ENCODE results near the gene ANKRD50. TPM values are rescaled to one million over a fixed set of nuclear protein-coding genes. Genes with fewer than 3 reads are reported as not detected.

ANKRD50 gene
- total RNA-seq, 2 experiments from 2014 or later = under 0.01 to 0.08 TPM

DNA sequence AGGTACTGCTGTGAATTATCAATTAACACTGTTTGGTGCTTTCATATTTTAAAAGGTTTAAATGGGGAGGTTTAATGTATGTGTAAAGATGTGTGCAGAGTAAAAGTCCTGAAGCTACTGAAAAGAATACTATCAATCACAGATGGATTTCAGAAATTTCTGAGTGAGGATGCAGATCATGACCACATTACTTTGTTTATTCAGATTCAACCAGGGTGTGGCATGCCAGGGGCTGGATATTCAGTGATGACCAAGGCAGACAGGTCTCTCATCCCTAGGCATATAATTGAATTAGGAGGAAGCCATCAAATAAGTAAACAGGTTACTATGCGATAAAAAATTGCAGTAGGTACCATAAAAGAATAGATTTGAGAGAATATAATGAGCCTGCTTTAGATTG lies 28.0 kb upstream of the ANKRD50 start:
- no peaks in the 10 kb centered on the region for H3K9me3 ChIP-seq (ENCODE audit: low read length)
- no peaks in the 10 kb centered on the region for H3K9me2 ChIP-seq (ENCODE audit: insufficient read depth, low read length)
- no peak overlapping the region for H3K4me2 ChIP-seq (ENCODE audit: low read length)
- intact Hi-C loops (cut with micrococcal nuclease; ENCODE audit: unreplicated experiment) = no loop called here
- no peaks in the 10 kb centered on the region for H3K36me3 ChIP-seq (ENCODE audit: insufficient read depth, low read length)
- no peak for DNase-seq (ENCODE audit: low spot score)
- H2AFZ ChIP-seq (ENCODE audit: low read length) = no peak overlapping the region
- no TSS peak for BruUV-seq (replicated peaks)
- TF ChIP-seq, protein P1, sequence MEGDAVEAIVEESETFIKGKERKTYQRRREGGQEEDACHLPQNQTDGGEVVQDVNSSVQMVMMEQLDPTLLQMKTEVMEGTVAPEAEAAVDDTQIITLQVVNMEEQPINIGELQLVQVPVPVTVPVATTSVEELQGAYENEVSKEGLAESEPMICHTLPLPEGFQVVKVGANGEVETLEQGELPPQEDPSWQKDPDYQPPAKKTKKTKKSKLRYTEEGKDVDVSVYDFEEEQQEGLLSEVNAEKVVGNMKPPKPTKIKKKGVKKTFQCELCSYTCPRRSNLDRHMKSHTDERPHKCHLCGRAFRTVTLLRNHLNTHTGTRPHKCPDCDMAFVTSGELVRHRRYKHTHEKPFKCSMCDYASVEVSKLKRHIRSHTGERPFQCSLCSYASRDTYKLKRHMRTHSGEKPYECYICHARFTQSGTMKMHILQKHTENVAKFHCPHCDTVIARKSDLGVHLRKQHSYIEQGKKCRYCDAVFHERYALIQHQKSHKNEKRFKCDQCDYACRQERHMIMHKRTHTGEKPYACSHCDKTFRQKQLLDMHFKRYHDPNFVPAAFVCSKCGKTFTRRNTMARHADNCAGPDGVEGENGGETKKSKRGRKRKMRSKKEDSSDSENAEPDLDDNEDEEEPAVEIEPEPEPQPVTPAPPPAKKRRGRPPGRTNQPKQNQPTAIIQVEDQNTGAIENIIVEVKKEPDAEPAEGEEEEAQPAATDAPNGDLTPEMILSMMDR (conservative IDR thresholded peaks at IDR 0.05; ENCODE audit: low read length) = no peak
- TF ChIP-seq EZH2phosphoT487 (IDR thresholded peaks at IDR 0.05; ENCODE audit: borderline replicate concordance, low read depth, low read length) = no peak
- H3K27ac ChIP-seq (ENCODE audit: low read depth, low read length, poor library complexity, severe bottlenecking) = no peak overlapping the region
- no peaks in the 10 kb centered on the region for H3K79me2 ChIP-seq (ENCODE audit: insufficient read depth, low read depth, low read length)
- H4K20me1 ChIP-seq (ENCODE audit: insufficient read depth, low read length) = no peaks in the 10 kb centered on the region
- POLR2A ChIA-PET = no interaction called here
- no peaks in the 10 kb centered on the region for H3K4me1 ChIP-seq (ENCODE audit: insufficient read depth, low read length, poor library complexity, severe bottlenecking)
- H3K4me3 ChIP-seq (ENCODE audit: low read depth, low read length, poor library complexity, severe bottlenecking) = no peak overlapping the region
- CTCF ChIA-PET (ENCODE audit: unreplicated experiment) = no interaction called here

DNA sequence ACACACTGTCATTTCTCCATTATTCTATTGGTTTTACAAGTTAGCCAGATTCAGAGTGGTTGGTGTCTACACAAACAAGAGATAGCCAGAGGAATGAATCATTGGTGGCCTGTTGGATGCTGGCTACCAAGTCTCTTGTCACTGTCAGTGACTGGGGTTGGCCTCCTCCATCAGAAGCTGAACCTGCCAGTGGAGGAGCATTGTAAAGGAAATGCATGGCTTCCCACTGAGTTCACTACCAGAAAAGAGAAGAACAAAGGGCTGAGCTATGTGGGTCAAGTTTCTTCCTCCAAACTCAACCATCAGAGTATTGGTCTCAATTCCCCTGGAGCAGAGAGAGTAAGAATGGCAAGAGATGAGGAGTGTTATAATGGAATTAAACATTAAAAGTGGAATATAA lies 26.5 kb upstream of the ANKRD50 start:
- POLR2A ChIA-PET = interaction anchor here (0.7 kb wide), 1 partner anchor 297 kb away, joined by 3 read pairs; no protein-coding TSS in a partner anchor
- intact Hi-C loops (cut with micrococcal nuclease; ENCODE audit: unreplicated experiment) = no loop called here

DNA sequence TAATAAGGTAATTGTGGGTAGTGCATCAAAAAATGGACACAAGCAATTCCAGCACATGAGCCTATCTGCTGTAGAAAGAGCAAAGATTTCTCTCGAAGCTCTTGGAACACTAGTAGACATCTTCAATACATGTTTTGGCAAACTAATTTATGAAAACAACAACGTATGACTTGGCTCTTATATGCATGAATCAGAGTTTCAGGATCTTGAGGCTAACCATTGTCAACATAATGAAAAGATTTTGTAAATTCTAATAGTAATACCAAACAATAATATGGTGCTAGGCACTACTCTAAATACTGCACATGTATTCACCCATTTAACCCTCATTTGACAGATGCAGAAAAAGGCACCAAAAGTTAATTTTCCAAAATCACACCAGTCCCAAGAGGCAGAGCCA lies 25.1 kb upstream of the ANKRD50 start:
- BruUV-seq (replicated peaks) = no TSS peak
- intact Hi-C loops (cut with micrococcal nuclease; ENCODE audit: unreplicated experiment) = no loop called here
- no peak overlapping the region for H2AFZ ChIP-seq (ENCODE audit: low read length)
- no peak for DNase-seq (ENCODE audit: low spot score)
- H4K20me1 ChIP-seq (ENCODE audit: insufficient read depth, low read length) = no peaks in the 10 kb centered on the region
- H3K79me2 ChIP-seq (ENCODE audit: insufficient read depth, low read depth, low read length) = no peaks in the 10 kb centered on the region
- H3K9me3 ChIP-seq (ENCODE audit: low read length) = no peaks in the 10 kb centered on the region
- H3K4me3 ChIP-seq (ENCODE audit: low read depth, low read length, poor library complexity, severe bottlenecking) = no peak overlapping the region
- no peaks in the 10 kb centered on the region for H3K9me2 ChIP-seq (ENCODE audit: insufficient read depth, low read length)
- no peaks in the 10 kb centered on the region for H3K4me1 ChIP-seq (ENCODE audit: insufficient read depth, low read length, poor library complexity, severe bottlenecking)
- H3K27ac ChIP-seq (ENCODE audit: low read depth, low read length, poor library complexity, severe bottlenecking) = no peak overlapping the region
- TF ChIP-seq EZH2phosphoT487 (IDR thresholded peaks at IDR 0.05; ENCODE audit: borderline replicate concordance, low read depth, low read length) = no peak
- TF ChIP-seq, protein P1 (conservative IDR thresholded peaks at IDR 0.05; ENCODE audit: low read length) = no peak
- H3K4me2 ChIP-seq (ENCODE audit: low read length) = no peak overlapping the region
- ChIA-PET CTCF (ENCODE audit: unreplicated experiment) (no interaction called here), POLR2A (interaction anchor here (0.7 kb wide), 1 partner anchor 107 kb away, joined by 3 read pairs; no protein-coding TSS in a partner anchor)
- no peaks in the 10 kb centered on the region for H3K36me3 ChIP-seq (ENCODE audit: insufficient read depth, low read length)

More for the DNA sequence above, 26.5 kb upstream of the ANKRD50 start:
- no peaks in the 10 kb centered on the region for H3K4me1 ChIP-seq (ENCODE audit: insufficient read depth, low read length, poor library complexity, severe bottlenecking)
- no peak overlapping the region for H3K4me2 ChIP-seq (ENCODE audit: low read length)
- H3K4me3 ChIP-seq (ENCODE audit: low read depth, low read length, poor library complexity, severe bottlenecking) = no peak overlapping the region
- CTCF ChIA-PET (ENCODE audit: unreplicated experiment) = no interaction called here
- H3K27ac ChIP-seq (ENCODE audit: low read depth, low read length, poor library complexity, severe bottlenecking) = no peak overlapping the region
- no peak overlapping the region for H2AFZ ChIP-seq (ENCODE audit: low read length)
- no peaks in the 10 kb centered on the region for H3K9me3 ChIP-seq (ENCODE audit: low read length)
- no peaks in the 10 kb centered on the region for H3K9me2 ChIP-seq (ENCODE audit: insufficient read depth, low read length)
- DNase-seq (ENCODE audit: low spot score) = no peak
- no peaks in the 10 kb centered on the region for H3K36me3 ChIP-seq (ENCODE audit: insufficient read depth, low read length)
- H4K20me1 ChIP-seq (ENCODE audit: insufficient read depth, low read length) = no peaks in the 10 kb centered on the region
- H3K79me2 ChIP-seq (ENCODE audit: insufficient read depth, low read depth, low read length) = no peaks in the 10 kb centered on the region
- no peak for TF ChIP-seq EZH2phosphoT487 (IDR thresholded peaks at IDR 0.05; ENCODE audit: borderline replicate concordance, low read depth, low read length)
- TF ChIP-seq, protein P1 (conservative IDR thresholded peaks at IDR 0.05; ENCODE audit: low read length) = no peak
- no TSS peak for BruUV-seq (replicated peaks)

Data from OCI-LY7 (cell line).